Measurements from ENCODE around the gene CMKLR1.

Gene CMKLR1

DNA sequence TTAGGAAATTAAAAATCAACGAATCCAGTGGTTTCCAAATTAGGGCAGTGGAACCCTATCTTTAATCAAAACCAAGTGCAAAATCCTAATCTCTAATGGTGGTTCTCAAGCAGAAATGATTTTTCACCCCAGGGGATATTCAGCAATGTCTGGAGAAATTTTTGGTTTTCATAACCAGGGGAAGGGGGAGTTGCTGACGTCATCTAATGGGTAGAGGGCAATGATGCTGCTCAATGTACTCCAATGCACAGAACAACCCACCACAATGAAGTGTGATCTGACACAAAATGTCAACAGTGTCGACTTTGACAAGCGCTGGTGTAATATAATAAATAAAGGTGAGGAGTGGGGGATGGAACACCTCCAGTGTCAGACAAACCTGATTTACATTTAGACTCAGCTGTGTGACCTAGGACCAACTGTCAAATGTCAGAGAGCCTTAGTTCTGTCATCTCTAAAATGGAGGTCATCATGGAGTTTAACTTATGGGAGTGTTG, 81.5 kb downstream of the CMKLR1 start:
- DNase-seq = no peak

DNA sequence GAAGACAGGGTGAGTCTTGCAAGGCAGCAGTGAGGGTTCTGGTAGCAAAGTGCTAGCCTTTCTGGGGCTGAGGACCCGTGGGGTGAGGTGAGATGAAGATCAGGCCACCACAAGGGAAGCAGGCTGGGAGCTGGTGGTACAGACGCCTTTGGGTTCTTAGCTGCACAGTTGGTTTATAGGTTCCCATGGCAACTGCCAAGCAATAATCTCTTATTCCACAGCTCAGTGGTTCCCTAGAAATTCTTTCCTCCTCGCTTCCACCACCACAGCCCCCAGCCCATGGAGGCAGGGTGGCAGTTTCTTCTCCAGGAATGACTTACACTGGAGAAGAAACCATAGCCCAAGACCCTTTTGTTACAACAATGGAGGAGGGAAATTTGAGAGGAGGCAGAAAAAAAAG, 82.1 kb downstream of the CMKLR1 start:
- DNase-seq = no peak

DNA sequence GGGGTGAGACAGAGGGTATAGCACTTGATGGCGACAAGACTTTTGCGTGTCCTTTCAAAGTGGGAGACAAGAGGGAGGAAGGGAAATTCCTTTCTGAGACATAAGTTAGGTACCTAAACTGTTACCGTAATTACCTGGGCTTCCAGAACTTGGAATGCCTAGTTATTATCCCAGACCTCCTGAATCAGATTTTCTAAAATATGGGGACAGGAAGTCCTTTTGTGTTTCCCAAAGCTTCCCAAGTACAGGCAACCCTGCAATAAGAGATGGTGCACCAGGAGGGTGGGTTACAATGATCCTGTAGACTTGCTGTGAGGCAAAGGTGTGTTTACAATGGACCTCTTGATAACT, 83.9 kb downstream of the CMKLR1 start:
- DNase-seq = no peak

DNA sequence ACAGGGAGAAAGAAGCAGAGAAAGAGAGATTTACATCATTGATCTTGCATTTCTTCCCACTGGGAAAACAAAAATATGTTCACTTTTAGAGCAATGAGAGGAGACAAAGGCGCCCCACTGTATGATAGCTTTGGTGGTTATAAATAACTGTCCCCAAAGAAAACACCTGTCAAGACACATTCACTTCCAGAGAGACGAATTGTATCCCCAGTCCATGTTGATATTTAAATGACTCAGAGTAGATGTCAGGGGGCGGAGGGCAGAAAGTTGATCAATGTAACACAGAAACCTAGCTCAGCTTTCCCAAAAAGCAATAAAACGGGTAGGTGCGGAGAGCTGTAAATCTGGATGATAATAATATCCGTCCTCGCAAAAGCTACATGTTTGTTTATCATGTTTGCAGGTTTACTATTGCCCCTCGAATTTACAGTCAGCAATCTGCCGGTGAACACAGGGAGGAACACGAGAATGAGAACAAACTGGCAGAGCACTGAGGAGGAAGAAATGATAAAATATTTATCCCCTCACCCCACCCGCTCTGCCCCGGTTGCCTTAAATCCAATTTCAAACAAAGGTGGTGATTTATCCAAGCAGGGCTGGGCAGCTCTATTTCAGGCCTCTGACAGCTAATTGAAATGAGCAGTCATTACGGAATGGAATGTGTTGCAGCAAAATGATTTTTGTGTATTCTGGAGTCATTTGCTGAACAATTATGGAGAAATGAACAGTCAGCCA, 84.4 kb downstream of the CMKLR1 start:
- no peak for DNase-seq

DNA sequence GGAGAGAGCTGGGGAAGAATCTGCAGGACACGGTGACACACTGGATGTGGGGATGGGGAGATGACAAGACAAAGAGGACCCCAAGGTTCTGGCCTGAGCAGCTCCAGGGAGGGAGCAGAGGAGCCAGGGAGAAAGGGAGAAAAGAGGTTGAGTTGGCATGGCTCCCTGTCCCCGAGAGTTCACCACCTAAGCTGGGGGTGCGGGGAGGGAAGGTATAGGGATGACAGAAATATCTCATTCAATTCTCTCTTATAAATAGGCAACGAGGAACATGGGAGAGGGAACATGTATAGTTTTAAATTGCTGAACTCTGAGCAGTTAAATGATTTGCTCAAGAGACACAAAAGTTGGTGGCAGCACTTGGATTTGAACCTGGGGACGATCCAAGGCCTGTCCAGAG, 85.1 kb downstream of the CMKLR1 start:
- DNase-seq = no peak

DNA sequence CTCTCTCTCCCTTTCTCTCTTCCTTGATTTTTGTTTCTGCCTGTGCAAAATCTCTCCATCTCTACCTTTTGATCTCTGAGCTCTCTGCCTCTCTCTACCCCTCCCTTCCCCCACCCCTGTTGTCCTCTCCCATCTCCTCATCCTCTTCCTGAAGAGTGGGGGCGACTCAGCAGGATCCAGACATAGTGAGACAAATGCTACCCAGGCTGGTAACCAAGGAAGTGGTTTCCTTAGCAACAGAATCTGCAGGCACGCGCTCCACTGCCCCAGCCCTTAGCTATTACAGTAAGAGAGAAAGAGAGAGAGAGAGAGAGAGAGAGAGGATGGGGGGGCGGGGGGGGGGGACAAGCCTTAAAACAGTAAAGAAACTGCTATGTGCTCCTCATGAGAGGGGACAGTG, 85.6 kb downstream of the CMKLR1 start:
- peak in 1 of 2 experiments; percentile 9 for DNase-seq

DNA sequence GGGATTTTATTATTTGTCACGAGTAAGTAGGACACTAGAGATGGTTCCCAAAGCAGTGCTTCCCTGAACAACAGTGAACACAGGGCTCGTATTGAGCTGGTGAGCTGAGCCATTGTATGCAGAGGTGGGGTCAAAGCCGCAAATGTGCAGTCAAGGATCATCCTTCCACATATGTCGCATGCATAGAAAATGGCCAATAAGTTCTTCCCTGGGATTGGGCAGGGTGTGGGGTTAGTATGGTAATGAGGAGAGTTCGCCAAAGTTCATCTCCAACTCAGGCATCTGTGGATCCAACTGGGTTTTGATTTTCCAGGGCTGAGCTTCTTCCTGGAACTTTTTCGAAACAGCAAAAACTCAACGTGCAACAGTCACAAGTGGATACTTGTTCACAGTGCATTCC, 86.6 kb downstream of the CMKLR1 start:
- no peak for DNase-seq

DNA sequence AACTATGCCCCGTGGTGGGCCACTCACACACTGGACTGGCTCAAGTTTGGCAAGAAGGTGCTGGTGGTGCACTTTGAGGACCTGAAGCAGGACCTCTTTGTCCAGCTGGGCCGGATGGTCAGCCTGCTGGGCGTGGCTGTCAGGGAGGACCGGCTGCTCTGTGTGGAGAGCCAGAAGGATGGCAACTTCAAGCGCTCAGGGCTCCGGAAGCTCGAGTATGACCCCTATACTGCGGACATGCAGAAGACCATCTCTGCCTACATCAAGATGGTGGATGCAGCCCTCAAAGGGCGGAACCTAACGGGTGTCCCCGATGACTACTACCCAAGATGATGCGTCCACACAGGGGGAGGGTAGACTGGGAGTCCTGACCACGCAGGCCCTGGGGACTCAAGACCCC, 91.1 kb downstream of the CMKLR1 start:
- DNase-seq = no peak

- no peak for DNase-seq
Observed at GRCh38 chr12:108247130-108247529, 92.0 kb downstream of the CMKLR1 start.

- no peak for DNase-seq
Observed at GRCh38 chr12:108241986-108242703, 97.0 kb downstream of the CMKLR1 start.

DNA sequence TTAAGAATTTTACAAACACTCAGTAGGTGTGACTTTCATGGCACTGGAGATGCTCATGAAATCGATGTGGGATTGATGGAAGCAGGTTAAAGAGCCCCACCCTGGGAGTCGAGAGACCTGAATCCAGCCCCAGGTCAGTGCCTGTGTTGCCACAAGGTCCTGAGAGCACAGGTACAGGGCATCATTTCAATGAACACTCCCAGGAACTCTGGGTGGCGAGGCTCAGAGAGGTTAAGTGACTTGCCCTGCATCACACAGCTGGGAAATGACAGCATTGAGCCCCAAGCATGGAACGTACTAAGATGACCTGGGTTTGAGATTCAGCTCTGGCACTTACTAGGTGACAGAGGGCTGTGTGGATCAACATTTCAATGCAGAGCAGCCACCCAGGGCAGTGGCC, 98.2 kb downstream of the CMKLR1 start:
- no peak for DNase-seq

DNA sequence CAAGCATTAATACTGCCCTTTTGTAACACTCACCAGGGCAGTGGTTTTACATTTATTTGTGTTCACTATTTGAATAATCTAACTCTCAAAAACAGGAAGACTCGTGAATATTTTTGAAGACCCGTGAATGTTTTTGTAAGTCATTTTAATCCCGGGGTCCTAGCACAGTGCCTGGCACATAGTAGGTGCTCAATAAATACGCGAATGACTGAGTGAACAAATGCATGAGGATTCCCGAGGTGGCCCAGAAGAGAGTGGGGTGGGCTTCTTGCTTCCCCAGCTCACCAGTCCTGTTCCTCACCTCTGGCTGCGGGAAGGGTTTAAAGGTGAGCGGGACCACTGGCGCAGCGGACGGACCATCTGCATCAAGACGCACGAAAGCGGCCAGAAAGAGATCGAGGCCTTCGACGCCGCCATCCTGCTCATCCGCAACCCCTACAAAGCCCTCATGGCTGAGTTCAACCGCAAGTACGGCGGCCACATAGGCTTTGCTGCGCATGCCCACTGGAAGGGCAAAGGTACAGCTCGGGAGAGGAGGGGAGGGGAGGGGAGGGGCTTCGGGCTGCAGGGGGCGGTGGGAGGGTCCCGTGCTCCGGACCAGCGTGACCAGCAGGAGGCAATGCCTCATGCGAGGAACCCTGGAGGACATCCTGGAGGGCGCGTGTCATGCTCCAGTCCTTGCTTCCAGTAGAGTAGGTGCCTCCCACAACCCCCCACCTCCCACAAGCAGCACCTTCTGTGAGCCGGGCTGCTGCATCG, 98.9 kb downstream of the CMKLR1 start:
- DNase-seq = no peak

DNA sequence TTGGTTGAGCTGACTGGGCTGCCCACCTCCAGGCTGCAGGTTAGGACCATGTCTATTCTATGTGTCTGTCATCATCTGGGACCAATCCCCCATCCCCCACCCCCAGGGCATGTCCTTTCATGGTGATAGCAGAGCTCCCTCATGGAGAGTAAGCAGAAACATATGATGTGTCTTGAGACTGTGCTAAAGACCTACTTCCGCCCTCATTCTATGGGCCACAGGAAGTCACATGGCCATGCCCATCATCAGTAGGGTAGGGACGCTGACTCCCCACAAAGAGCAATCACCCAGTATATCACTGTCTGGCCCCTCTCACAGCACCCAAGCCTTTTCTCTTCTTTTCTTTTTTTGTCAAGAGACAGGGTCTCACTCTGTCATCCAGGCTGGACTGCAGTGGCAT, 99.7 kb downstream of the CMKLR1 start:
- no peak for DNase-seq

DNA sequence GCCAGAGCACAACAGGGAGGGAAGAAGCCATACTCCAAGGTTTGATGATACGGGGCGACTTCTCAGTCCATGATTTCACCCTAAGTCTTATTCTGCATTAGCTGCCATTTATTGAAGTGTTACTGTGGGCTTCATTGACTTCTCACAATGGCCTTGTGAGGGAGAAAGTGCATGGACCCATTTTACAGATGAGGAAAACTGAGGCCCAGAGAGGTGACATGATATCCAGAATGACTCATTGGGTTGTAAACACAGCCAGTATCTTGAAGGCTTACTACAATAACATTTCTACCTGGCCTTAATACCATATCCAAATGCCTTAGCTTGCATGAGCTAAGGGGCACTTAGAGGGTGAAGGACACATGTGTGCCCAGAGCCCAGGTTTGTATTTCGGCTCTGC, 100.6 kb downstream of the CMKLR1 start:
- DNase-seq = no peak

All from NCI-H526 (cell line).